IMR-90 (cell line): ENCODE results near the gene CLK3. TPM values are rescaled to one million over a fixed set of nuclear protein-coding genes. Genes with fewer than 3 reads are reported as not detected.

Experiments used
- ATAC-seq: fragments of 200-7000 bp; cut with Tn5 transposase; 2 replicates; pipeline ENCODE4 v1.9.1; 2020; ENCODE audit warnings: low read depth, mild to moderate bottlenecking, moderate library complexity
- BruUV-seq: library from RNA; stranded (reverse); fragments of 400-500 nt; replicated peaks from 2 replicates; lab custom pipeline; 2021; lab: Mats Ljungman, UMichigan
- CTCF ChIA-PET: fragments of 300-600 bp; formaldehyde crosslinking; extraction: SDS; loops from one replicate; lab custom pipeline; 2021; ENCODE audit warnings: antibody characterized with exemption; lab: Yijun Ruan, JAX
- POLR2A ChIA-PET: fragments of 300-600 bp; sonication (Branson Sonifier 250); formaldehyde crosslinking; loops from one replicate; lab custom pipeline; 2022; ENCODE audit warnings: antibody characterized with exemption; ENCODE audit not compliant: unreplicated experiment; lab: Charles Lee
- DNase-seq: peaks from one replicate; pipeline ENCODE4 v3.0.0; 2013
- H2AFZ ChIP-seq: replicated peaks from 2 replicates; pipeline ENCODE3; 2013; ENCODE audit warnings: low read length, mild to moderate bottlenecking; ENCODE audit not compliant: poor library complexity
- H2AK5ac ChIP-seq: 2 replicates; pipeline ENCODE4 v1.6.1; 2013; ENCODE audit warnings: low read depth, low read length, inconsistent platforms
- H2AK9ac ChIP-seq: replicated peaks from 2 replicates; pipeline ENCODE3; 2013; ENCODE audit warnings: mild to moderate bottlenecking, low read depth, low read length, moderate library complexity; ENCODE audit not compliant: poor library complexity
- H2BK120ac ChIP-seq: 2 replicates; pipeline ENCODE4 v1.6.1; 2013; ENCODE audit warnings: low read depth, low read length, inconsistent platforms
- H2BK15ac ChIP-seq: 3 replicates; pipeline ENCODE4 v1.6.1; 2013; ENCODE audit warnings: low read depth, low read length, inconsistent platforms
- H2BK20ac ChIP-seq: 2 replicates; pipeline ENCODE4 v1.6.1; 2013; ENCODE audit warnings: low read depth, mild to moderate bottlenecking, inconsistent platforms, low read length, moderate library complexity
- H2BK5ac ChIP-seq: 2 replicates; pipeline ENCODE4 v1.6.1; 2013; ENCODE audit warnings: mild to moderate bottlenecking, low read depth, low read length, inconsistent platforms; ENCODE audit not compliant: poor library complexity, severe bottlenecking
- H3K14ac ChIP-seq: replicated peaks from 2 replicates; pipeline ENCODE4 v1.6.1; 2013; ENCODE audit warnings: low read depth, low read length, inconsistent platforms
- H3K18ac ChIP-seq: 2 replicates; pipeline ENCODE4 v1.6.1; 2013; ENCODE audit warnings: low read depth, low read length, control low read depth
- H3K23ac ChIP-seq: 2 replicates; pipeline ENCODE4 v1.6.1; 2013; ENCODE audit warnings: low read depth, low read length, inconsistent platforms
- H3K27ac ChIP-seq: 2 replicates; pipeline ENCODE4 v1.5.1; 2013; ENCODE audit warnings: mild to moderate bottlenecking, control low read depth, low read length; ENCODE audit not compliant: insufficient read depth
- H3K27me3 ChIP-seq: 2 replicates; pipeline ENCODE4 v1.6.1; 2013; ENCODE audit warnings: low read length; ENCODE audit not compliant: control insufficient read depth, insufficient read depth
- H3K36me3 ChIP-seq: 2 replicates; pipeline ENCODE4 v1.6.1; 2013; ENCODE audit warnings: low read length, mixed read lengths; ENCODE audit not compliant: control insufficient read depth, insufficient read depth
- H3K4ac ChIP-seq: 2 replicates; pipeline ENCODE4 v1.6.1; 2013; ENCODE audit warnings: low read depth, low read length, inconsistent platforms
- H3K4me1 ChIP-seq: 2 replicates; pipeline ENCODE4 v1.6.1; 2013; ENCODE audit warnings: low read length, mixed read lengths; ENCODE audit not compliant: control insufficient read depth, insufficient read depth
- H3K4me2 ChIP-seq: 2 replicates; pipeline ENCODE4 v1.6.1; 2013; ENCODE audit warnings: low read depth, mild to moderate bottlenecking, control low read depth, low read length, moderate library complexity
- H3K4me3 ChIP-seq: 2 replicates; pipeline ENCODE4 v1.5.1; 2013; ENCODE audit warnings: low read depth, mild to moderate bottlenecking, control low read depth, low read length, moderate library complexity; ENCODE audit not compliant: insufficient read depth
- H3K56ac ChIP-seq: 2 replicates; pipeline ENCODE4 v1.6.1; 2013; ENCODE audit warnings: low read length, inconsistent platforms; ENCODE audit not compliant: insufficient read depth; ENCODE audit errors: extremely low read depth
- H3K79me1 ChIP-seq, 2 experiments: 2 replicates each; pipeline ENCODE4 v1.6.1; 2013; ENCODE audit warnings: low read length in 2 of 2, inconsistent platforms in 1 of 2, low read depth in 1 of 2
- H3K9ac ChIP-seq: 2 replicates; pipeline ENCODE4 v1.6.1; 2013; ENCODE audit warnings: low read depth, low read length, control low read depth
- H3K9me1 ChIP-seq: 2 replicates; pipeline ENCODE4 v1.6.1; 2013; ENCODE audit warnings: low read length, inconsistent platforms; ENCODE audit not compliant: insufficient read depth
- H3K9me3 ChIP-seq: 2 replicates; pipeline ENCODE4 v1.6.1; 2013; ENCODE audit warnings: low read length; ENCODE audit not compliant: control insufficient read depth, insufficient read depth
- H4K20me1 ChIP-seq: 2 replicates; pipeline ENCODE4 v1.6.1; 2013; ENCODE audit warnings: low read length, inconsistent platforms; ENCODE audit not compliant: insufficient read depth
- H4K5ac ChIP-seq: 2 replicates; pipeline ENCODE4 v1.6.1; 2013; ENCODE audit warnings: mild to moderate bottlenecking, low read depth, low read length, control low read depth
- H4K8ac ChIP-seq, 2 experiments: 2 replicates each; pipeline ENCODE4 v1.6.1; 2013; ENCODE audit warnings: low read depth in 2 of 2, low read length in 2 of 2, control low read depth in 1 of 2, inconsistent platforms in 1 of 2
- H4K91ac ChIP-seq: 2 replicates; pipeline ENCODE4 v1.6.1; 2013; ENCODE audit warnings: low read depth, low read length, inconsistent platforms; ENCODE audit not compliant: insufficient read depth
- BHLHE40 ChIP-seq: fragments of 150-350 bp; IDR thresholded peaks from 2 replicates; pipeline ENCODE4 v1.6.1; 2016; ENCODE audit warnings: mild to moderate bottlenecking, low read depth, low read length
- CHD1 ChIP-seq: IDR thresholded peaks from 2 replicates; pipeline ENCODE4 v1.6.1; 2012; ENCODE audit warnings: low read depth, low read length, improper control_type of control experiment
- MXI1 ChIP-seq: IDR thresholded peaks from 2 replicates; pipeline ENCODE4 v1.6.1; 2012; ENCODE audit warnings: low read depth, mild to moderate bottlenecking, low read length, moderate library complexity, borderline replicate concordance
- RCOR1 ChIP-seq: IDR thresholded peaks from 2 replicates; pipeline ENCODE4 v1.6.1; 2012; ENCODE audit warnings: mild to moderate bottlenecking, low read length, improper control_type of control experiment; ENCODE audit not compliant: insufficient replicate concordance
- WGBS, 2 experiments: methylation state at CpG; one replicate each; pipeline versions ENCODE4 v1.1.5 to v1.1.7; 2013; ENCODE audit warnings: missing lambda C conversion rate in 2 of 2; ENCODE audit not compliant: insufficient read length in 1 of 2; ENCODE audit errors: extremely low coverage in 2 of 2; 5-methylcytosine and 5-hydroxymethylcytosine counted together
- dilution Hi-C: fragments of 300-500 bp; cut with HindIII; formaldehyde crosslinking; loops from one replicate; pipeline ENCODE4 v1.14.3; 2018; ENCODE audit warnings: low sequenced_read_pairs; ENCODE audit not compliant: unreplicated experiment
- in situ Hi-C: fragments of 300-500 bp; cut with MboI; formaldehyde crosslinking; loops from 3 replicates; pipeline ENCODE4 v1.14.3; 2019; ENCODE audit warnings: low sequenced_read_pairs, inconsistent platforms, mixed read lengths
- intact Hi-C: fragments of 100-400 bp; cut with micrococcal nuclease; formaldehyde crosslinking; loops from 2 replicates; pipeline ENCODE4 v1.10.0; 2022
- polyA plus RNA-seq, 3 experiments: library from polyadenylated mRNA; depleted of rRNA; stranded (reverse); fragments of >200 nt; gene quantifications; 2 replicates each; pipeline ENCODE4 v1.2.3, GENCODE V29; 2012; ENCODE audit warnings: low replicate concordance in 1 of 3
- total RNA-seq: library from RNA; depleted of rRNA; stranded (reverse); fragments of >200 nt; gene quantifications from 2 replicates; pipeline ENCODE4 v1.2.3, GENCODE V29; 2012
- TF ChIP-seq, protein P1 (sequence below): fragments of 150-350 bp; IDR thresholded peaks from 2 replicates; pipeline ENCODE4 v1.6.1; 2016; ENCODE audit warnings: low read depth, mild to moderate bottlenecking, low read length, moderate library complexity, borderline replicate concordance

The CLK3 gene
- total and polyA plus RNA-seq, 2 of the 4 experiments (the other 2 are of a cell fraction): 84.7 to 117 TPM

DNA sequence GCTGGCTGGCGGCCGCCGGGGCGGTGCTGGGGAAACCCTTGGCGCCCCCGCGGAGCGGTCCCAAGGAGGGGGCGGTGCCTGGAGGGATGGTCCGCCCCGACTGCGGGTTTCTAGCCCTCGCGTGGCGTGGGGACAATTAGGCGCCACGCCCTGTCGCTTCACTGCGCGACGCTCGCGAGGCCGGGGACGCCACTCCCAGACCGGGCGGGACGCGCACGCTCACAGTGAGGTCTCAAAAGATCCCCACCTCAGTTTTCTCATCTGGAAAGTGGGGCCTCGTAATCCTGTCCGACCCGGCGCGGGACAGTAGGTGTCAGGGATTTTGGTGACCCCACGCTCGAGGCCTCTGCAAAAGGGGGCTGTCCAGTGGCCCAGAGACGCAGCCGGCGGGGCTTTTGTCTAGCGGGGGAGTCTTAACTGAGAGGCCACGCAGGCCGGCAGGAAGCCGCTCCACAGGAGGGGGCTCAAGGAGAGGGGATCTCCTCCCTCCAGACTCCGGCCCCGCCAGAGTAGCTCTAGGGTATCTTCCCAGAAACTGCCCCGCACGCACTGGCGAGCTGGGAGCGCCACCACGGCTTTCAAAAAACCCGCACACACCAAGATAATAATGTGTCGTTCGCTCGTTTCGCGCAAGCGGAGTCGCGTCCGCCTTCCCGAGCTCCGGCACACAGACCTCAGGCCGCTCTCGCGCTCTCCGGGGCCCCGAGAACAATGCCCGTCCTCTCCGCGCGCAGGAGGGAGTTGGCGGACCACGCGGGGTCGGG, 710 bp upstream of the CLK3 start:
- Histone ChIP-seq H3K79me1 (peaks cover 0 to 42% of the 10 kb centered on the region in 2 experiments; a peak in 3 of 4 replicates), H3K27me3 (peaks cover 2% of the 10 kb centered on the region; the same call in 1 of the 2 replicates), H2BK5ac (peak overlapping the region; percentile 81), H4K91ac (peak overlapping the region; percentile 72), H3K9ac (peak overlapping the region; percentile 90), H2AK9ac (peak overlapping the region; percentile 99), H4K20me1 (peaks cover 39% of the 10 kb centered on the region), H3K4me1 (peaks cover 8% of the 10 kb centered on the region), H2AFZ (peak overlapping the region; percentile 97), H4K5ac (peak overlapping the region; percentile 71), H3K4me2 (peak overlapping the region; percentile 89), H2AK5ac (peak overlapping the region; percentile 84), H3K23ac (peak overlapping the region; percentile 3; the same call in 1 of the 2 replicates), H4K8ac (peak overlapping the region; percentile 91 to 93), H3K36me3 (peaks cover 10% of the 10 kb centered on the region), H2BK120ac (peak overlapping the region; percentile 50; the same call in 1 of the 2 replicates), H3K27ac (peak overlapping the region; percentile 87), H2BK15ac (peak overlapping the region; percentile 68; the same call in 2 of the 3 replicates), H2BK20ac (no peak overlapping the region), H3K9me3 (no peaks in the 10 kb centered on the region), H3K9me1 (0 out of 2 replicates have a peak, but pooled peaks cover 2% of the 10 kb centered on the region), H3K56ac (peak overlapping the region; percentile 82), H3K14ac (peak overlapping the region; percentile 86), H3K4me3 (peak overlapping the region; percentile 93), H3K18ac (peak overlapping the region; percentile 21; the same call in 1 of the 2 replicates), H3K4ac (peak overlapping the region; percentile 76)
- POLR2A ChIA-PET: interaction anchor here (0.6 kb wide), 1 partner anchor 145 kb away, joined by 7 read pairs; no protein-coding TSS in a partner anchor
- CTCF ChIA-PET: no interaction called here
- WGBS, 2 experiments: 1% methylated on average over 24 of the region's 76 CpGs; no CpG with 5 or more reads in 1 of the 2 experiments
- peak; percentile 62 for DNase-seq
- no TSS peak for BruUV-seq
- in situ Hi-C loops (no loop called here), intact Hi-C loops (loop anchor here (1.0 kb wide), 2 partner anchors 69 to 154 kb away; partner anchors contain the start of gene UBL7), dilution Hi-C loops (no loop called here)
- TF ChIP-seq CHD1 (peak; percentile 72; the same call in 1 of the 2 replicates), MXI1 (peak; percentile 39; the same call in 1 of the 2 replicates), BHLHE40 (no peak), RCOR1 (peak; percentile 91)
- TF ChIP-seq, protein P1, sequence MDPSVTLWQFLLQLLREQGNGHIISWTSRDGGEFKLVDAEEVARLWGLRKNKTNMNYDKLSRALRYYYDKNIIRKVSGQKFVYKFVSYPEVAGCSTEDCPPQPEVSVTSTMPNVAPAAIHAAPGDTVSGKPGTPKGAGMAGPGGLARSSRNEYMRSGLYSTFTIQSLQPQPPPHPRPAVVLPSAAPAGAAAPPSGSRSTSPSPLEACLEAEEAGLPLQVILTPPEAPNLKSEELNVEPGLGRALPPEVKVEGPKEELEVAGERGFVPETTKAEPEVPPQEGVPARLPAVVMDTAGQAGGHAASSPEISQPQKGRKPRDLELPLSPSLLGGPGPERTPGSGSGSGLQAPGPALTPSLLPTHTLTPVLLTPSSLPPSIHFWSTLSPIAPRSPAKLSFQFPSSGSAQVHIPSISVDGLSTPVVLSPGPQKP: no peak
- ATAC-seq: peak; percentile 78
